HEK293T (cell line): ENCODE measurements around the gene PLK3.

Source experiments
- CTCF ChIA-PET: fragments of 350-600 bp; formaldehyde crosslinking; extraction: SDS; loops from one replicate; lab custom pipeline; 2021; ENCODE audit warnings: antibody characterized with exemption, inconsistent platforms; lab: Yijun Ruan, JAX
- POLR2A ChIA-PET: fragments of 350-600 bp; formaldehyde crosslinking; extraction: SDS; loops from one replicate; lab custom pipeline; 2020; ENCODE audit warnings: antibody characterized with exemption, inconsistent platforms; lab: Yijun Ruan, JAX
- DNase-seq: peaks from one replicate; pipeline ENCODE4 v3.0.0; 2012; ENCODE audit warnings: mixed read lengths; ENCODE audit errors: extremely low spot score
- ARNT ChIP-seq: fragments of 450-650 bp; IDR thresholded peaks from 2 replicates; pipeline ENCODE4 v1.6.1; 2017; ENCODE audit warnings: mild to moderate bottlenecking
- BHLHE40 ChIP-seq: fragments of 450-650 bp; IDR thresholded peaks from 2 replicates; pipeline ENCODE4 v1.6.1; 2016; ENCODE audit warnings: mild to moderate bottlenecking, moderate library complexity, borderline replicate concordance
- CTBP1 ChIP-seq: fragments of 450-650 bp; IDR thresholded peaks from 2 replicates; pipeline ENCODE4 v1.6.1; 2016; ENCODE audit warnings: borderline replicate concordance
- ELF4 ChIP-seq: fragments of 450-650 bp; IDR thresholded peaks from 2 replicates; pipeline ENCODE4 v1.6.1; 2017; ENCODE audit warnings: antibody characterized with exemption
- FOXA1 ChIP-seq: fragments of 450-650 bp; IDR thresholded peaks from 2 replicates; pipeline ENCODE4 v1.6.1; 2016; ENCODE audit warnings: mild to moderate bottlenecking
- FOXK2 ChIP-seq: fragments of 450-650 bp; IDR thresholded peaks from 2 replicates; pipeline ENCODE4 v1.6.1; 2016; ENCODE audit warnings: mild to moderate bottlenecking
- FOXM1 ChIP-seq: fragments of 450-650 bp; IDR thresholded peaks from 2 replicates; pipeline ENCODE4 v1.6.1; 2017; ENCODE audit warnings: mild to moderate bottlenecking, borderline replicate concordance
- HDGF ChIP-seq: fragments of 450-650 bp; IDR thresholded peaks from 2 replicates; pipeline ENCODE4 v1.6.1; 2017; ENCODE audit warnings: antibody characterized with exemption, borderline replicate concordance
- L3MBTL2 ChIP-seq: fragments of 450-650 bp; conservative IDR thresholded peaks from 2 replicates; pipeline ENCODE4 v1.6.1; 2016; ENCODE audit warnings: mild to moderate bottlenecking
- LEF1 ChIP-seq: fragments of 450-650 bp; IDR thresholded peaks from 2 replicates; pipeline ENCODE4 v1.6.1; 2017; ENCODE audit warnings: mild to moderate bottlenecking, borderline replicate concordance
- NFRKB ChIP-seq: fragments of 450-650 bp; IDR thresholded peaks from 2 replicates; pipeline ENCODE4 v1.6.1; 2016; ENCODE audit warnings: mild to moderate bottlenecking, moderate library complexity
- PKNOX1 ChIP-seq: fragments of 450-650 bp; IDR thresholded peaks from 2 replicates; pipeline ENCODE4 v1.6.1; 2016
- SP1 ChIP-seq: fragments of 450-650 bp; IDR thresholded peaks from 2 replicates; pipeline ENCODE4 v1.6.1; 2017
- SUZ12 ChIP-seq: fragments of 450-650 bp; IDR thresholded peaks from 2 replicates; pipeline ENCODE4 v1.6.1; 2016; ENCODE audit warnings: mild to moderate bottlenecking
- TARDBP ChIP-seq: fragments of 450-650 bp; IDR thresholded peaks from 2 replicates; pipeline ENCODE4 v1.6.1; 2016
- ZNF384 ChIP-seq: fragments of 450-650 bp; IDR thresholded peaks from 2 replicates; pipeline ENCODE4 v1.6.1; 2016

The PLK3 gene

DNA sequence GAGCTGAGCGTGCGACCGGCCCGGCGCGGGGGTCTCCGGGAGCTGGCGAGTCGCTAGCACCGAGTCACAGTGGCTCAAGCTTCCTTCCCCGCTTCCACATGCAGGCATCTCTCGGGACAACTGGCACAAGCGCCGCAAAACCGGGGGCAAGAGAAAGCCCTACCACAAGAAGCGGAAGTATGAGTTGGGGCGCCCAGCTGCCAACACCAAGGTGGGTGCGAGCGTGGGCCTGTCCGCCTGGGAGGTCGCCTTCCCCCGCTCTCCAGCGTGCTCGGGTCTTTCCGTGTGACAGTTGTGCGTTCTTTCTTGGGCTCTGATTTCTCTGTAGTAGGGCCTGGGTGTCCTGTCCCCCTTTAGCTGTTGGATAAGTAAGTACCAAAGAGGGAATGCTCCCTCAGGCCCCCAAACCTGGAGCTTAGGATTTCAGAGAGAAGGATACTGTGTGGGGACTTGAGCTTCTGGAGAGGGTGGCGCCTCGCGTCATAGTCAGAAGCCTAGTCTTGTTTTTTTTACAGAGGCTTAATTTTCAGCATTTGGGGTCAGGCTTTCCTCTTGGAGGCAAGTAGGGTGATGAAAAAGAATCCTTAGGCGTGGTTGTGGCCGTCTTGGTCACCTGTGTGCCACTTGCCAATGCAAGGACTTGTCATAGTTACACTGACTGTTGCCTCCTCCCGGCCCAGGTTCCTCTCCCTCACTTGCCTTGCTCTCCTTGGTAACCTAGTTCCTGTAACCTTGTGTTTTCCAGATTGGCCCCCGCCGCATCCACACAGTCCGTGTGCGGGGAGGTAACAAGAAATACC, 24.0 kb upstream of the PLK3 start:
- no peak for TF ChIP-seq FOXK2
- no peak for TF ChIP-seq HDGF
- no peak for TF ChIP-seq NFRKB
- no peak for TF ChIP-seq PKNOX1
- no peak for TF ChIP-seq CTBP1
- TF ChIP-seq FOXA1, result no peak
- no peak; the same call in 1 of the 2 replicates for TF ChIP-seq LEF1
- TF ChIP-seq L3MBTL2, result no peak
- TF ChIP-seq ELF4, result no peak
- no peak for TF ChIP-seq FOXM1
- TF ChIP-seq ZNF384, result no peak
- TF ChIP-seq BHLHE40, result no peak
- TF ChIP-seq SUZ12, result no peak
- no peak for TF ChIP-seq ARNT
- TF ChIP-seq TARDBP, result no peak
- TF ChIP-seq SP1, result no peak
- no peak for DNase-seq
- ChIA-PET POLR2A (interaction anchor here (0.6 to 3.1 kb wide), 40 partner anchors 9 to 564 kb away, joined by 3 to 52 read pairs (median 7); partner anchors contain the start of genes BEST4, BTBD19, DYNLT4 and HECTD3), CTCF (interaction anchor here (0.6 kb wide), 1 partner anchor 35 kb away, joined by 3 read pairs; no protein-coding TSS in a partner anchor)

DNA sequence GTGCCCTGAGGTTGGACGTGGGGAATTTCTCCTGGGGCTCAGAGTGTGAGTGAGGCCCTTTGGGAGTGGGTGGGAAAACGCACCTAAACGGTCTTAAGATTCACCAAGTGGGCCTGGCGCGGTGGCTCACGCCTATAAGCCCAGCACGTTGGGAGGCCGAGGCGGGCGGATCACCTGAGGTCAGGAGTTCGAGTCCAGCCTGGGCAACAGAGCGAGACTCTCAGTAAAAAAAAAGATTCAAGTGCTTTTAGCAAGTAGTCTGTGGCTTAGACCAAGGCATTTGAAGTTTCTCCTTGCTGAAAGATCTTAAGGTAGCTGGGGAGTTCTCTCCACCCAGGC, 23.5 kb upstream of the PLK3 start:
- DNase-seq, result no peak
- TF ChIP-seq NFRKB, result no peak
- CTCF ChIA-PET, result no interaction called here
- POLR2A ChIA-PET, result interaction anchor here (0.8 to 3.1 kb wide), 12 partner anchors 9 to 235 kb away, joined by 3 to 52 read pairs (median 19); partner anchors contain the start of genes BEST4, BTBD19, DYNLT4 and HECTD3

- DNase-seq, result no peak
- TF ChIP-seq FOXA1 (no peak), ELF4 (no peak), FOXM1 (no peak), CTBP1 (no peak), PKNOX1 (no peak), SUZ12 (no peak), ZNF384 (no peak), LEF1 (no peak), NFRKB (no peak), FOXK2 (no peak), HDGF (no peak), ARNT (no peak), TARDBP (no peak), L3MBTL2 (no peak)
- ChIA-PET CTCF (interaction anchor here (0.6 kb wide), 1 partner anchor 9 kb away, joined by 3 read pairs; no protein-coding TSS in a partner anchor), POLR2A (interaction anchor here (1.0 to 1.6 kb wide), 7 partner anchors 8 to 56 kb away, joined by 3 to 4 read pairs (median 4); no protein-coding TSS in a partner anchor)
Measured at GRCh38 chr1:44777547-44777946, 22.6 kb upstream of the PLK3 start.

GRCh38 chr1:44777969-44778635, 22.1 kb upstream of the PLK3 start:
- no peak for TF ChIP-seq HDGF
- no peak for TF ChIP-seq ARNT
- no peak for TF ChIP-seq LEF1
- TF ChIP-seq SP1, result no peak
- no peak for TF ChIP-seq ZNF384
- TF ChIP-seq BHLHE40, result no peak
- no peak for TF ChIP-seq FOXM1
- TF ChIP-seq NFRKB, result no peak
- TF ChIP-seq L3MBTL2, result no peak
- TF ChIP-seq ELF4, result no peak
- TF ChIP-seq PKNOX1, result no peak
- TF ChIP-seq CTBP1, result no peak
- TF ChIP-seq FOXK2, result no peak
- TF ChIP-seq TARDBP, result no peak
- no peak for TF ChIP-seq SUZ12
- TF ChIP-seq FOXA1, result no peak
- CTCF ChIA-PET, result interaction anchor here (0.6 kb wide), 1 partner anchor 9 kb away, joined by 3 read pairs; no protein-coding TSS in a partner anchor
- DNase-seq, result no peak
- POLR2A ChIA-PET, result interaction anchor here (1.0 to 1.6 kb wide), 7 partner anchors 7 to 56 kb away, joined by 3 to 4 read pairs (median 4); no protein-coding TSS in a partner anchor

DNA sequence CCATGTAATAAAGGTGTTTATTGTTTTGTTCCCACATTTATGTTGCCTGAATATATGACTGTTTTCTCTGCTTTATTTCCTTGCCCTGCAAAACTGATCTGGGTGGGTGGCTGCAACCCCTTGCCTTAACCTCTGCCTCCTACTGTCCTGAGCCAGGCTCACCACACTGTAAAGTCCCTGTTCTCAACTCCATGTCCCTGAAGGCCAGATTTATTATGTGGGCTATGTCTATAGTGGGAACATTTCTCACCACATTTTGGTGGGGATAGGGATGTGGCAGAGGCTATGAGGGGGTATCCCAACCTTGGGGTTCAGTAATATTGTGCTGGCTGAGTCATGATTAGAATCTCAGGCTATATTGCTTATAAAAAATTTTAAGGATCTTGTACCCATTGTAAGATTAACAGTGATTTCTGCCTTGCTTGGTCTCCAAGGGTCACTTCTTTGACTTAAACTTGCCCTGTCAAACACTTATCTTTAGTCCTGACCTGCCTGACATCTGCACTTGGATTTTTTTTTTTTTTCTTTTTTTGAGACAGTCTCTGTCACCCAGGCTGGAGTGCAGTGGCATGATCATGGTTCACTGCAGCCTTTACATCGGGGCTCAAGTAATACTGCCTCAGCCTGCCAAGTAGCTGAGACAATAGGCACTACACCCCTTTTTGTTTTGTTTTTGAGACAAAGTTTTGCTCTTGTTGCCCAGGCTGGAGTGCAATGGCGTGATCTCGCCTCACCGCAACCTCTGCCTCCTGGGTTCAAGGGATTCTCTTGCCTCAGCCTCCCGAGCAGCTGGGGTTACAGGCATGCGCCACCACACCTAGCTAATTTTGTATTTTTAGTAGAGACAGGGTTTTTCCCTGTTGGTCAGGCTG, 21.2 kb upstream of the PLK3 start:
- ChIA-PET POLR2A (interaction anchor here (1.6 to 2.4 kb wide), 3 partner anchors 9 to 40 kb away, joined by 4 to 10 read pairs (median 6); partner anchors contain the start of gene DYNLT4), CTCF (no interaction called here)
- no peak for TF ChIP-seq ZNF384
- TF ChIP-seq ELF4, result no peak
- no peak for TF ChIP-seq FOXM1
- TF ChIP-seq HDGF, result no peak
- no peak for TF ChIP-seq SUZ12
- TF ChIP-seq FOXK2, result no peak
- TF ChIP-seq NFRKB, result no peak
- TF ChIP-seq ARNT, result no peak
- no peak for TF ChIP-seq FOXA1
- no peak for TF ChIP-seq BHLHE40
- TF ChIP-seq TARDBP, result no peak
- no peak for TF ChIP-seq PKNOX1
- TF ChIP-seq L3MBTL2, result no peak
- TF ChIP-seq LEF1, result no peak
- no peak for TF ChIP-seq SP1
- DNase-seq, result no peak
